Measurements from ENCODE around the gene CFAP70.

Gene CFAP70

DNA sequence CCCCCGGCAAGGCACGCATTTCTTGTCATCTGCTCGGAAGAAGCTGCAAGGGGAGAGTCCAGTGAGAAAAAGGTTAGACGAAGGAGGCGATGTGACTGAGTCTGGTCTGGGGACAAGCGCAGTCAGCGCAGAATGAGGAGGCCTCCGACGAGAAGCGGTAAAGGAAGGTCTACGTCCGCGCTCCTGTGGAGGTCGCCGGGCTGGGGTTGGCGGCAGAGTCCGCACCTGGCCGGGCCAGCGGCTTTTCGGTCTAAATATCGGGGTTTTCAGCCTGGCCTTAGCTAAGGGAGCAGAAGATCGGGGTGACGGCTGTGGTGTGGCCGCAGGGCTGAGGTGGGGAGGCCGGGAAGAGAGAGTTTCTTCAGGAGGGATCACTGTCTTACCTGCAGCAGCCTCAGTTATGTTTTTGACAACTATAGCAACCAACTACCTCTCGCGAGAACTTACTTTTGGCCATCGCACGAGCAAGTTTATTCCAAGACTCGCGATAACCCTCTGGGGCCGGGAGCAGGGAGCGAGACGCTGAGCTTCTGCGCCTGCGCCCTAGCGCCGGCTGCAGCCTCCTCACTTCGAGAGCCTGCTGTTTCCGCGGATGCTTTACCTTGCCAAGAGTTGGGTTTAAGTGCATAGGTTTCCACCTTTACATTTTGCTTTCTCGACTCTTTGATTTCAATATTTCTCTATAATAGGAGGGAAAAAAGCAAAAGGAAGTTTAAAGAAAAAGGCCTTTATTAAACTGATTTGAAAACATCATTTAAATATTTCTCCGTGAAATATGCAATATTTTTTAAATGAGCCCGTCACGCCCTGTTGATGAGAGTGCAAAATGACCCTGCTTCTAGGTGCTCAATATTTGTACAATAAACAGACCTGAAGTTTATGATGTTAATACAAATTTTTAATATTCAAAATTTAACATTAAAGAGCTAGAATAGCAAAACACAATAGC is at the start of gene CFAP70:
Gene CFAP70 (minus strand): TSS at position 534 of the 949 bp plus-strand sequence. CDS start 4,068 bp downstream, outside the sequence.
- TF ChIP-seq, protein P1, sequence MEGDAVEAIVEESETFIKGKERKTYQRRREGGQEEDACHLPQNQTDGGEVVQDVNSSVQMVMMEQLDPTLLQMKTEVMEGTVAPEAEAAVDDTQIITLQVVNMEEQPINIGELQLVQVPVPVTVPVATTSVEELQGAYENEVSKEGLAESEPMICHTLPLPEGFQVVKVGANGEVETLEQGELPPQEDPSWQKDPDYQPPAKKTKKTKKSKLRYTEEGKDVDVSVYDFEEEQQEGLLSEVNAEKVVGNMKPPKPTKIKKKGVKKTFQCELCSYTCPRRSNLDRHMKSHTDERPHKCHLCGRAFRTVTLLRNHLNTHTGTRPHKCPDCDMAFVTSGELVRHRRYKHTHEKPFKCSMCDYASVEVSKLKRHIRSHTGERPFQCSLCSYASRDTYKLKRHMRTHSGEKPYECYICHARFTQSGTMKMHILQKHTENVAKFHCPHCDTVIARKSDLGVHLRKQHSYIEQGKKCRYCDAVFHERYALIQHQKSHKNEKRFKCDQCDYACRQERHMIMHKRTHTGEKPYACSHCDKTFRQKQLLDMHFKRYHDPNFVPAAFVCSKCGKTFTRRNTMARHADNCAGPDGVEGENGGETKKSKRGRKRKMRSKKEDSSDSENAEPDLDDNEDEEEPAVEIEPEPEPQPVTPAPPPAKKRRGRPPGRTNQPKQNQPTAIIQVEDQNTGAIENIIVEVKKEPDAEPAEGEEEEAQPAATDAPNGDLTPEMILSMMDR (IDR thresholded peaks at IDR 0.05; ENCODE audit: extremely low read depth, missing control alignments): no peak
- peak; percentile 92 for DNase-seq (ENCODE audit: low spot score)

DNA sequence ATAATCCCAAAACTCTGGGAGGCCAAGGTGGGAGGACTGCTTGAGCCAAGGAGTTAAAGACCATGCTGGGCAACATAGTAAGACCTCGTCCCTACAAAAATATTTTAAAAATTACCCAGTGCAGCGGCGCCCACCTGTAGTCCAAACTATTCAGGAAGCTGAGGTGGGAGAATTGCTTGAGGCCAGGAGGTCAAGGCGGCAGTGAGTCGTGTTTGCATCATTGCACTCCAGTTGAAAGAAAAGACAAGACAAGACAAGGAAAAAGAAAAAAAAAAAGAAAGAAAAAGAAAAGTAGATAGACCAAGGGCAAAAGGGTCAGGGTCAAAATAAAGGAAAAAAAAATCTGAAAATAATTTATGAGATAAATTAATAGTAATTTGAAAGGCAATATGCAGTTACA is 49.4 kb upstream of the CFAP70 start:
- DNase-seq (ENCODE audit: low spot score): no peak
- TF ChIP-seq, protein P1 (IDR thresholded peaks at IDR 0.05; ENCODE audit: extremely low read depth, missing control alignments): no peak

DNA sequence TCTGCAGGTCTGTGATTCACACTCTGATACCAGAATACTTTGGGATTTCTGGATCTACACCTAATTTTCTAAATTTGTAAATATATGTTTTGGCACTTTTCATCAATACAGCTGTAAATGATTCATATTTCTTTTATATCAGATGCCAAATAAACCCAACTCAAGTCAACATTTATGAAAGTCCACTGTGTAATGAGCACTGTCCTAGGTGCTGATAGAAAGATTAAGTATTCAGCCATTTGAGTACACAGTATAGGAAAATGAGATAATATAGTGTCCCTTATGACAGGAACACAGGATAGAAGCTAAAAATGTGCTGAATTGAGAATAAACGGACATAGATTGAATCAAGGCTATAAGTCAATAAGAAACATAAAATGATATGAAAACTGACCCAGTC is 48.8 kb upstream of the CFAP70 start:
- TF ChIP-seq, protein P1 (IDR thresholded peaks at IDR 0.05; ENCODE audit: extremely low read depth, missing control alignments): no peak
- no peak for DNase-seq (ENCODE audit: low spot score)

DNA sequence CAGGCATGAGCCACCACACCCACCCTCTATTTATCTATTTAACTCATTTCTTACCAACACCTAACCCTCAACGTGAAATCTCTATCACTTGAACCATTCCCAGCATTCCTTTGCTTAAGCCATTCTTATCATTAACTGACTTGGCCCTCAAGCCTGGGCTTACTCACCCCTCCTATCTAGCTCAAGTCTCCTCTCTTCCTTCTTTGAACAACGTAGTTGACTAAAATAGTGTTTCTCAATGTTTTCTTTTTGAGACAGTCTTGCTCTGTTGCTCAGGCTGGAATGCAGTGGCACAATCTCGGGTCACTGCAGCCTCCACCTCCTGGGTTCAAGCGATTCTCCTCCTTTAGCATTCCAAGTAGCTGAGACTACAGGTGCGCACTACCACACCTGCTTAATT is 48.2 kb upstream of the CFAP70 start:
- no peak for DNase-seq (ENCODE audit: low spot score)
- TF ChIP-seq, protein P1 (IDR thresholded peaks at IDR 0.05; ENCODE audit: extremely low read depth, missing control alignments): no peak

DNA sequence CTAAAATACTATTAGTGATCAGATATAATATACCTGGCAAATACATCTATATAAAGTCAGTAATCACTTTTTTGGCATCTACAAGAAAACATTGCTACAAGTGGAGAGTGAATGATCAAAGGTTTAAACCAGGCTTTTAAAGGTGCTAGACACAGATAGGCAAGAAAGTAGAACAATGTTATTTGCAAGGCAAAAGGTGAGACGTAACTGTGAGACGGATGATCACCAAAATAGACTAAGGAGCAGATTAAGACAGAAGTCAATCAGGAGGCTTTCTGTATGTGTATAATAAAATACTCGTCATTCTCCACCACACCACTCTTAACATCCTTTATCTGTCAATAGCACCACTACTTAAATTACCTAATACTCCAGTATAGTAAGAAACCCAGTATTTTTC is 46.9 kb upstream of the CFAP70 start:
- no peak for DNase-seq (ENCODE audit: low spot score)
- TF ChIP-seq, protein P1 (IDR thresholded peaks at IDR 0.05; ENCODE audit: extremely low read depth, missing control alignments): no peak

DNA sequence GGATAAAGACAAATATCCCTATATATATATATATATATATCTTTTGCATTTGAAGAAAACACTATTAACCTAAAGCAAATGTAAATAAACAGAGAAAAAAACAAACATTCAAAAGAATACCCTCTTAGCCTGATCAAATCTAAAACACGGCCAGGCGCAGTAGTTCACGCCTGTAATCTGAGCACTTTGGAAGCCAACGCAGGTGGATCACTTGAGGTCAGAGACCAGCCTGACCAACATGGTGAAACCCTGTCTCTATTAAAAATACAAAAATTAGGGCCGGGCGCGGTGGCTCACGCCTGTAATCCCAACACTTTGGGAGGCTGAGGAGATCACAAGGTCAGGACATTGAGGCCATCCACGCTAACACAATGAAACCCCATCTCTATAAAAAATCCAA is 46.0 kb upstream of the CFAP70 start:
- TF ChIP-seq, protein P1 (IDR thresholded peaks at IDR 0.05; ENCODE audit: extremely low read depth, missing control alignments): no peak
- no peak for DNase-seq (ENCODE audit: low spot score)

DNA sequence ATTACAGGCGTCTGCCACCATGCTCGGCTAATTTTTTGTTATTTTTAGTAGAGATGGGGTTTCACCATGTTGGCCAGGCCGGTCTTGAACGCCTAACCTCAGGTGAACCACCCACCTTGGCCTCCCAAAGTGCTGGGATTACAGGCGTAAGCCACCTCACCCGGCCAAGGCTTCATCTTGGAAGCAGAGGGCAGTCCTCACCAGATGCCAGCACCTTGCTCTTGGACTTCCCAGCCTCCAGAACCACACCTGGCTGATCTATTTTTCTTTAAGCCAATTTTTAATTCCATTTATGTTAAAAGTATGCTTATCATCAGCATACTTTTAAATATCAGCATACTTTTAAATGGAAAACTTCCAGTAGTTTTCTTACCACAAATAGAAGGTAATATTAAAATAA is 43.0 kb upstream of the CFAP70 start:
- no peak for DNase-seq (ENCODE audit: low spot score)

More for the DNA sequence above, 43.0 kb upstream of the CFAP70 start:
- TF ChIP-seq, protein P1 (IDR thresholded peaks at IDR 0.05; ENCODE audit: extremely low read depth, missing control alignments): no peak

All from GM20000 (cell line).